K562 treated with DMSO at 1 percent for 4 hours (cell line): ENCODE results near the gene SYVN1. TPM values are rescaled to one million over a fixed set of nuclear protein-coding genes. Genes with fewer than 3 reads are reported as not detected.

ENCODE experiments used
- total RNA-seq: library from RNA; unstranded; fragments of 300-600 nt; gene quantifications from 2 replicates; pipeline ENCODE4 v1.2.3, GENCODE V29; 2022; ENCODE audit not compliant: insufficient read depth

The SYVN1 gene
- 43.5 and 53.4 TPM in 2 replicates for total RNA-seq

GRCh38 chr11:65134240-65134951 is at the start of gene SYVN1:
Gene SYVN1, minus strand, starts transcription at chr11:65134519. Its CDS starts 918 bp downstream, at chr11:65133601.

GRCh38 chr11:65181569-65182257 is 47.4 kb upstream of the SYVN1 start, which contains the start of gene CAPN1:
Gene CAPN1, plus strand, starts transcription at chr11:65181928. Its CDS starts 774 bp downstream, at chr11:65182702.

GRCh38 chr11:65170058-65170534 is 35.8 kb upstream of the SYVN1 start, which contains the start of gene SPDYC:
Gene SPDYC, plus strand, starts transcription at chr11:65170233. Its CDS starts 1,125 bp downstream, at chr11:65171358.

GRCh38 chr11:65121865-65122696 is 12.2 kb downstream of the SYVN1 start, which contains the start of the genes FAU and MRPL49:
Gene FAU, minus strand, starts transcription at chr11:65122134. Its CDS starts 321 bp downstream, at chr11:65121813.
Gene MRPL49, plus strand, starts transcription at chr11:65122321. Its CDS starts 26 bp downstream, at chr11:65122347.

GRCh38 chr11:65117206-65118096 is 16.9 kb downstream of the SYVN1 start, which contains the start of gene ZNHIT2:
Gene ZNHIT2, minus strand, starts transcription at chr11:65117701. Its CDS starts 48 bp downstream, at chr11:65117653.

GRCh38 chr11:65111744-65112545 is 22.4 kb downstream of the SYVN1 start, which contains the start of gene TM7SF2:
Gene TM7SF2, plus strand, starts transcription at chr11:65111872. Its CDS starts 144 bp downstream, at chr11:65112016.

GRCh38 chr11:65095974-65096806 is 38.1 kb downstream of the SYVN1 start, which contains the start of gene VPS51:
Gene VPS51, plus strand, starts transcription at chr11:65096214. Its CDS starts 37 bp downstream, at chr11:65096251.

GRCh38 chr11:65083834-65084597 is 50.3 kb downstream of the SYVN1 start, which contains the start of the genes CDCA5 and ZFPL1:
Gene CDCA5, minus strand, starts transcription at chr11:65084040. Its CDS starts 62 bp downstream, at chr11:65083978.
Gene ZFPL1, plus strand, starts transcription at chr11:65084222. Its CDS starts 477 bp downstream, at chr11:65084699.

Other genes with a start within 250 kb of the SYVN1 start
- gene ATG2A, start 217.3 kb downstream of the SYVN1 start, total RNA-seq: 28.1 and 38.9 TPM in 2 replicates
- gene PPP2R5B, start 209.8 kb downstream of the SYVN1 start, total RNA-seq: 8.5 and 13.9 TPM in 2 replicates
- gene GPHA2, start 198.6 kb downstream of the SYVN1 start, total RNA-seq: not detected in 2 replicates
- not detected in 2 replicates for gene MAJIN, start 162.4 kb downstream of the SYVN1 start, total RNA-seq
- gene BATF2, start 137.5 kb downstream of the SYVN1 start, total RNA-seq: 4.3 and 5.6 TPM in 2 replicates
- 166 and 168 TPM in 2 replicates for gene ARL2, start 120.4 kb downstream of the SYVN1 start, total RNA-seq
- gene SNX15, start 107.1 kb downstream of the SYVN1 start, total RNA-seq: 33.8 and 37.5 TPM in 2 replicates
- gene SAC3D1, start 93.3 kb downstream of the SYVN1 start, total RNA-seq: 50.3 and 51.3 TPM in 2 replicates
- 1.1 TPM in 1 of 2 replicates, not detected in the other for gene NAALADL1, start 76.0 kb downstream of the SYVN1 start, total RNA-seq
- 68.8 and 84.7 TPM in 2 replicates for gene CDCA5, start 50.5 kb downstream of the SYVN1 start, total RNA-seq
- 61.2 and 79.7 TPM in 2 replicates for gene ZFPL1, start 50.3 kb downstream of the SYVN1 start, total RNA-seq
- gene VPS51, start 38.3 kb downstream of the SYVN1 start, total RNA-seq: 153 and 168 TPM in 2 replicates
- gene TM7SF2, start 22.6 kb downstream of the SYVN1 start, total RNA-seq: 16.1 and 16.4 TPM in 2 replicates
- gene ZNHIT2, start 16.8 kb downstream of the SYVN1 start, total RNA-seq: 16.2 and 21.9 TPM in 2 replicates
- gene FAU, start 12.4 kb downstream of the SYVN1 start, total RNA-seq: 1,054 and 1,266 TPM in 2 replicates
- 69.2 and 74.8 TPM in 2 replicates for gene MRPL49, start 12.2 kb downstream of the SYVN1 start, total RNA-seq
- gene SPDYC, start 35.7 kb upstream of the SYVN1 start, total RNA-seq: 13.6 and 14.1 TPM in 2 replicates
- gene CAPN1, start 47.4 kb upstream of the SYVN1 start, total RNA-seq: 149 and 191 TPM in 2 replicates
- gene POLA2, start 127.4 kb upstream of the SYVN1 start, total RNA-seq: 14.6 and 18.3 TPM in 2 replicates
- gene CDC42EP2, start 180.3 kb upstream of the SYVN1 start, total RNA-seq: 1.9 and 3.4 TPM in 2 replicates
- gene DPF2, start 199.3 kb upstream of the SYVN1 start, total RNA-seq: 50.7 and 55.1 TPM in 2 replicates
- 2.2 and 4.9 TPM in 2 replicates for gene TIGD3, start 220.2 kb upstream of the SYVN1 start, total RNA-seq
- gene SLC25A45, start 248.1 kb upstream of the SYVN1 start, total RNA-seq: 0.77 and 2.0 TPM in 2 replicates